Ectodermal cell (in vitro differentiated cells): ENCODE data around the gene RTBDN.
A peak's percentile ranks its signal among the peaks of the same experiment; 100 is the strongest.

Experiments used
- H3K27ac ChIP-seq: 2 replicates; pipeline ENCODE4 v1.7.0; 2013; ENCODE audit warnings: mild to moderate bottlenecking, low read depth, low read length; ENCODE audit not compliant: insufficient read depth, poor library complexity, severe bottlenecking
- H3K27me3 ChIP-seq: 2 replicates; pipeline ENCODE4 v1.7.0; 2013; ENCODE audit warnings: mild to moderate bottlenecking, low read length; ENCODE audit not compliant: insufficient read depth, control insufficient read depth, poor library complexity, severe bottlenecking
- H3K36me3 ChIP-seq: one replicate; pipeline ENCODE4 v1.7.0; 2013; ENCODE audit warnings: low read length; ENCODE audit not compliant: control insufficient read depth, insufficient read depth
- H3K4me1 ChIP-seq: one replicate; pipeline ENCODE4 v1.7.0; 2013; ENCODE audit warnings: low read length; ENCODE audit not compliant: control insufficient read depth, insufficient read depth
- H3K4me3 ChIP-seq: 2 replicates; pipeline ENCODE4 v1.7.0; 2013; ENCODE audit warnings: low read depth, low read length, control low read depth; ENCODE audit not compliant: insufficient read depth
- H3K9me3 ChIP-seq: 2 replicates; pipeline ENCODE4 v1.7.0; 2013; ENCODE audit warnings: mild to moderate bottlenecking, low read length, moderate library complexity; ENCODE audit not compliant: control insufficient read depth
- WGBS, 2 experiments: methylation state at CpG; one replicate each; pipeline ENCODE4 v1.1.7; 2013; ENCODE audit warnings: missing lambda C conversion rate in 2 of 2; 5-methylcytosine and 5-hydroxymethylcytosine counted together

Gene RTBDN

DNA sequence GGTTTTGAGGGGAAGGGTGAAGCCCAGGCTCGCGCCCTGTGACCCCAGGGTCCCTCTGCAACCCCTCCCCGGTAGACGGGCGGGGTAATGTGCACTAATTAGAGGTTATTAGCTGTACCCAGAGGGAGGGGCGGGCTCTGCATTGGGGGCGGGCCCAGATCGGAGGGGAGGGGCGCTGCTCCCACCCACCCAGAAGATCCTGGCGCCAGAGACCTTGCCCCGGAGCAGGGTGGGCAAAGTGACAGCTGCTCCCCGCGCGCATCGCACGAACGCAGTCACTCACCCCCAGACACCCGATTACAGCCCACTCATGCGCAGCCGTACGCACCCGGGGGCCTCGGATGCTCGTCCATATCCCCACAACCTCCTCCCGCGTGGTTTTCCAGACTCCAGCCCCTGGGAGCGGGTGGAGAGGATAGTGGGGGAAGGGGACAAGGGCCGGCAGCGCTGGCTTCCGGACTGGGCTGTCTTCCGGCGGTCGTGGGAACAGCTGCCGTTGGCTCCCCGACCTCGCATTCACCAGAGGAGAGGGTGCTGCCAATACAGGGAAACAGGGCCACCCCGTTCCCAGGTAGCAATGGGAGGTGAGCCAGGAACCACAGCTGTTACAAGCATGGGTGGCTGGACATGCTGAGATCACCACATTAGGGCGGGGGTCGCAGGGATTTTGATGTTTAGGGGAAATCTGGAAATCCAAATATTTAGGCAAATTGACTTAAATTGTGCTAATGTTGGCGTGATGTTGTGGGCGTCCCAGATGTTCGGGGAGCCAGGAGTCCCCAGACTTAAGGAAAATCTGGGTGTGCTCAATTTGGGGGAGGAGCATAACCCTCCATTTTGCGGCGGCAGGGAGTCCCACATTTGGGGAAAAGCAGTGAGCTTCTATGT lies 56.1 kb downstream of the RTBDN start:
- Histone ChIP-seq H3K27me3 (peaks cover 11% of the 10 kb centered on the region), H3K9me3 (no peaks in the 10 kb centered on the region), H3K4me1 (peaks cover 21% of the 10 kb centered on the region), H3K27ac (no peak overlapping the region), H3K36me3 (no peaks in the 10 kb centered on the region), H3K4me3 (peak overlapping the region; percentile 48)
- 4% methylated on average over 44 of the region's 44 CpGs for WGBS, 2 experiments

DNA sequence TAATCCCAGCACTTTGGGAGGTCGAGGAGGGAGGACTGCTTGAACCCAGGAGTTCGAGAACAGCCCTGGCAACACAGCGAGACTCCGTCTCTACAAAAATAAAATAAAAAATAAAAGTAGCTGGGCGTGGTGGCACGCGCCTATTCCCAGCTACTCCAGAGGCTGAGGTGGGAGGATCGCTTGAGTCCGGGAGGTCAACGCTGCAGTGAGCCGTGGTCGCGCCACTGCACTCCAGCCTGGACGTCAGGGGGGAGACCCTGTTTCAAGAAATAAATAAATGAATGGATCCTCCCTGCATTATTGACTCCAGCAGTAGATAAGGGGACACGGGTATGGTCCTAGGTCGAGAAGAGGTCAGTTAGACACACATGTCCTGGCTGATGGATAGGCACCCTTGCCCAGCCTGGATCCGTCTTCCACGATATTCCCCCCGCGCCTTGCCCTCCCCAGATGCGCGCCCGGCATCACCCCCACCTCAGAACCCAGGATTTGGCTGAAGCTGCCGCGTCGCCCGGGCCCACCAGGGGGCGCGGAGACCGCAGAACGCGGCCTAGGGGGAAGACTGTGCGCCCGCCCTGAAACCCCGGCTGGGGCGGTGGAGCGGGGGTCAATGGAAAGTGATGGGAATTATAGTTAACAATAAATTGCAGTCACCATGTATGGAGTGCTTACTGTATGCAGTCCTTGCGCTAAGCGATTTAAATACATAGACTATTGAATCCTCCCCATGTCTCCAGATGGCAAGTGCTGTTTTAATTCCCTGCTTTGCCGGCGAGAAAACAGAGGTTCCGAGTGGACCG lies 57.0 kb downstream of the RTBDN start:
- H3K4me1 ChIP-seq, result peaks cover 18% of the 10 kb centered on the region
- peak overlapping the region; percentile 48 for H3K4me3 ChIP-seq
- no peaks in the 10 kb centered on the region for H3K36me3 ChIP-seq
- H3K27me3 ChIP-seq, result peaks cover 11% of the 10 kb centered on the region
- WGBS, 2 experiments, result 14 to 17% methylated on average over 42 to 43 of the region's 43 CpGs
- H3K9me3 ChIP-seq, result no peaks in the 10 kb centered on the region
- no peak overlapping the region for H3K27ac ChIP-seq
